Spleen (tissue), 7 donors: ENCODE data around the gene PHYKPL.

ENCODE experiments used
- CTCF ChIP-seq, 11 experiments: fragments of 200-600 bp in 7 of 11; fragments of 450-650 bp in 4 of 11; sonication (generic) in 4 of 11; IDR thresholded peaks in 8 of 11; conservative IDR thresholded peaks in 3 of 11; 1 replicate in 7 of 11; 2 replicates in 4 of 11; pipeline versions ENCODE4 v1.4.0 to v1.8.0; 2016 to 2021; ENCODE audit warnings: antibody characterized with exemption in 11 of 11, inconsistent platforms in 4 of 11, mild to moderate bottlenecking in 1 of 11
- POLR2A ChIP-seq, 3 donors: fragments of 450-650 bp; IDR thresholded peaks; one replicate each; pipeline ENCODE4 v1.5.1; 2017; ENCODE audit warnings: antibody characterized with exemption in 3 of 3, mild to moderate bottlenecking in 1 of 3
- donor health status: DM: no; HTN: no; CAD: no; lungs with moderate emphysema.
- donor health status: DM: no; HTN: no; CAD: no.
- donor health status: DM: no; HTN: no; CAD: no.

- TF ChIP-seq CTCF (IDR thresholded peaks at IDR 0.05 in 8 of 11, conservative IDR thresholded peaks at IDR 0.05 in 3 of 11) = no peak
- no peak for TF ChIP-seq POLR2A (IDR thresholded peaks at IDR 0.05)
Measured at GRCh38 chr5:178238711-178239592, 6.3 kb upstream of the PHYKPL start.
